Body of pancreas (tissue), 4 donors: ENCODE results near the gene MALAT1. TPM values are rescaled to one million over a fixed set of nuclear protein-coding genes. Genes with fewer than 3 reads are reported as not detected.

Experiments used
- ATAC-seq: fragments of 150-250 bp; one replicate; pipeline ENCODE4 v1.9.1; 2016
- DNase-seq, 4 donors: peaks; one replicate each; pipeline ENCODE4 v3.0.0-alpha.2; 2019
- H3K27ac ChIP-seq, 4 donors: fragments of 200-600 bp; sonication (generic); 1 replicate in 3 of 4; 2 replicates in 1 of 4; pipeline versions ENCODE4 v1.5.1 to v1.6.1; 2016 to 2019; ENCODE audit warnings: mild to moderate bottlenecking in 1 of 4, mixed read lengths in 1 of 4, moderate library complexity in 1 of 4
- H3K27me3 ChIP-seq, 2 donors: fragments of 200-600 bp; sonication (generic); one replicate each; pipeline ENCODE4 v1.6.0; 2016; ENCODE audit warnings: mild to moderate bottlenecking in 1 of 2
- H3K36me3 ChIP-seq, 2 donors: fragments of 200-600 bp; sonication (generic); replicated peaks in 1 of 2; 2 replicates each; pipeline ENCODE4 v1.5.1; 2016; ENCODE audit warnings: low read depth in 2 of 2; ENCODE audit not compliant: insufficient read depth in 1 of 2
- H3K4me1 ChIP-seq: fragments of 200-600 bp; sonication (generic); one replicate; pipeline ENCODE4 v1.6.0; 2016
- H3K4me3 ChIP-seq, 2 donors: fragments of 200-600 bp; sonication (generic); 1 replicate in 1 of 2; 2 replicates in 1 of 2; pipeline ENCODE4 v1.5.1; 2016 to 2019
- H3K9me3 ChIP-seq, 3 donors: fragments of 200-600 bp; sonication (generic); 1 replicate in 2 of 3; 2 replicates in 1 of 3; pipeline ENCODE4 v1.5.1; 2016
- CTCF ChIP-seq, 7 experiments: fragments of 450-650 bp in 4 of 7; fragments of 200-600 bp in 3 of 7; sonication (generic) in 3 of 7; IDR thresholded peaks; one replicate each; pipeline ENCODE4 v1.5.1; 2016 to 2019; ENCODE audit warnings: antibody characterized with exemption in 7 of 7
- POLR2A ChIP-seq, 3 donors: fragments of 450-650 bp; IDR thresholded peaks; one replicate each; pipeline ENCODE4 v1.6.1; 2016; ENCODE audit warnings: antibody characterized with exemption in 3 of 3, mild to moderate bottlenecking in 2 of 3
- WGBS, 2 donors: methylation state at CpG; one replicate each; pipeline ENCODE4 v1.1.5; 2017; 5-methylcytosine and 5-hydroxymethylcytosine counted together
- intact Hi-C: fragments of 100-400 bp; cut with DNase I; formaldehyde crosslinking; loops from one replicate; pipeline ENCODE4 v1.15.1; 2023
- total RNA-seq, 2 donors: library from RNA; depleted of rRNA; stranded (reverse); fragments of >200 nt; gene quantifications; one replicate each; pipeline ENCODE4 v1.1.0, GENCODE V29; 2016

MALAT1 gene
- total RNA-seq, 2 donors from 2014 or later: 10,129 to 14,092 TPM

GRCh38 chr11:65532388-65533064, 33.7 kb downstream of the MALAT1 start:
- 82 to 88% methylated on average over 8 to 13 of the region's 15 CpGs for WGBS, 2 donors
- intact Hi-C loops: no loop called here
- no peak for TF ChIP-seq POLR2A (IDR thresholded peaks at IDR 0.05)
- TF ChIP-seq CTCF (IDR thresholded peaks at IDR 0.05): no peak
- Histone ChIP-seq H3K9me3 (no peaks in the 10 kb centered on the region), H3K4me3 (no peak overlapping the region), H3K27ac (no peak overlapping the region), H3K36me3 (peaks cover 0 to 21% of the 10 kb centered on the region in 2 donors), H3K27me3 (no peaks in the 10 kb centered on the region), H3K4me1 (peaks cover 7% of the 10 kb centered on the region)
- no peak for ATAC-seq
- no peak for DNase-seq

GRCh38 chr11:65535102-65535501, 36.3 kb downstream of the MALAT1 start:
- intact Hi-C loops: no loop called here
- DNase-seq: no peak
- no peaks in the 10 kb centered on the region for H3K9me3 ChIP-seq
- H3K27ac ChIP-seq: no peak overlapping the region
- no peak for ATAC-seq
- peaks cover 9% of the 10 kb centered on the region for H3K4me1 ChIP-seq
- H3K36me3 ChIP-seq: peaks cover 0 to 22% of the 10 kb centered on the region in 2 donors
- H3K4me3 ChIP-seq: no peak overlapping the region
- 80 to 85% methylated on average over 2 to 9 of the region's 9 CpGs for WGBS, 2 donors
- TF ChIP-seq CTCF (IDR thresholded peaks at IDR 0.05) (no peak), POLR2A (IDR thresholded peaks at IDR 0.05) (no peak)
- H3K27me3 ChIP-seq: no peaks in the 10 kb centered on the region

- Histone ChIP-seq H3K4me3 (no peak overlapping the region), H3K36me3 (peaks cover 0 to 13% of the 10 kb centered on the region in 2 donors), H3K27ac (no peak overlapping the region), H3K27me3 (no peaks in the 10 kb centered on the region), H3K4me1 (peaks cover 22% of the 10 kb centered on the region), H3K9me3 (no peaks in the 10 kb centered on the region)
- intact Hi-C loops: no loop called here
- TF ChIP-seq CTCF (IDR thresholded peaks at IDR 0.05): no peak
- no peak for TF ChIP-seq POLR2A (IDR thresholded peaks at IDR 0.05)
- WGBS, 2 donors: 88 to 100% methylated on average over 5 to 12 of the region's 12 CpGs
- DNase-seq (no peak), ATAC-seq (no peak)
Observed at GRCh38 chr11:65536412-65537295, 37.8 kb downstream of the MALAT1 start.

GRCh38 chr11:65537296-65537597, 38.4 kb downstream of the MALAT1 start:
- peaks cover 0 to 13% of the 10 kb centered on the region in 2 donors for H3K36me3 ChIP-seq
- H3K9me3 ChIP-seq: no peaks in the 10 kb centered on the region
- intact Hi-C loops: no loop called here
- no peaks in the 10 kb centered on the region for H3K27me3 ChIP-seq
- TF ChIP-seq POLR2A (IDR thresholded peaks at IDR 0.05) (no peak), CTCF (IDR thresholded peaks at IDR 0.05) (no peak)
- H3K4me3 ChIP-seq: no peak overlapping the region
- DNase-seq (no peak), ATAC-seq (no peak)
- peaks cover 23% of the 10 kb centered on the region for H3K4me1 ChIP-seq
- peak overlapping the region in 1 of 4 donors; percentile 12 for H3K27ac ChIP-seq
- 84 to 100% methylated on average over 2 of the region's 2 CpGs for WGBS, 2 donors
